Pancreas (tissue), 10 donors: Measurements from ENCODE around the gene ENDOV. TPM values are rescaled to one million over a fixed set of nuclear protein-coding genes. Genes with fewer than 3 reads are reported as not detected.

Source experiments
- ATAC-seq, 4 donors: fragments of 200-7000 bp; cut with Tn5 transposase; one replicate each; pipeline versions ENCODE4 v1.8.0 to v1.9.1; 2020; ENCODE audit warnings: mild to moderate bottlenecking in 4 of 4, moderate library complexity in 4 of 4
- DNase-seq, 6 donors: peaks; one replicate each; pipeline ENCODE4 v3.0.0-alpha.2; 2020
- FAIRE-seq: peaks from 2 replicates; lab custom pipeline; 2012; peaks lifted over from hg19 to GRCh38; lab: Jason Lieb, UNC
- H3K27ac ChIP-seq, 4 donors: fragments of 200-600 bp; sonication (generic); 1 replicate in 3 of 4; 2 replicates in 1 of 4; pipeline versions ENCODE4 v1.5.0 to v1.8.0; 2020
- H3K27me3 ChIP-seq, 4 donors: fragments of 200-600 bp; one replicate each; pipeline ENCODE4 v1.8.0; 2021
- H3K36me3 ChIP-seq, 3 donors: fragments of 200-600 bp; sonication (generic) in 1 of 3; one replicate each; pipeline versions ENCODE4 v1.5.0 to v1.8.0; 2020 to 2021
- H3K4me1 ChIP-seq, 3 donors: fragments of 200-600 bp; one replicate each; pipeline ENCODE4 v1.8.0; 2021
- H3K4me3 ChIP-seq, 4 donors: fragments of 200-600 bp; sonication (generic) in 2 of 4; one replicate each; pipeline versions ENCODE4 v1.5.0 to v1.8.0; 2020 to 2021
- H3K9me3 ChIP-seq, 4 donors: fragments of 200-600 bp; one replicate each; pipeline ENCODE4 v1.8.0; 2021
- WGBS, 2 donors: extraction: QIAGEN DNeasy Blood & Tissue Kit; methylation state at CpG; one replicate each; pipeline ENCODE4 v1.1.7; 2013; 5-methylcytosine and 5-hydroxymethylcytosine counted together
- intact Hi-C, 3 donors: fragments of 100-400 bp; cut with DNase I; formaldehyde crosslinking; loops; one replicate each; pipeline versions ENCODE4 v1.11.1 to v1.14.2; 2022
- polyA plus RNA-seq, 2 donors: library from polyadenylated mRNA; stranded (reverse); fragments of 200-250 nt; gene quantifications; one replicate each; pipeline ENCODE4 v1.2.3, GENCODE V29; 2013
- total RNA-seq, 6 donors: library from RNA; stranded (reverse); fragmentation: NEBNext Ultra II Directional in 4 of 6; extraction: Animal tissue kit (Norgen Biotek cat#: 25700) in 4 of 6; gene quantifications; one replicate each; pipeline versions ENCODE4 v1.2.1 to v1.2.4, GENCODE V29; 2021 to 2023
- TF ChIP-seq, protein P1 (sequence below), 4 donors: fragments of 200-600 bp; sonication (generic) in 3 of 4; IDR thresholded peaks; one replicate each; pipeline versions ENCODE4 v1.5.0 to v1.8.0; 2021; ENCODE audit warnings: antibody characterized with exemption in 4 of 4
- donor health status: healthy with polysubstance abuse.
- donor health status: DM: no; HTN: no; CAD: no; lungs with moderate emphysema.
- donor health status: DM: no; HTN: no; CAD: no.
- donor health status: control.
- donor health status: control.
- donor health status: Bipolar disorder and iron deficiency.
- donor health status: DM: yes; HTN: yes; CAD: no.
- donor health status: DM: no; HTN: no; CAD: no.
- donor health status: DM: no; HTN: no; CAD: no.
- donor health status: DM: yes; HTN: yes; CAD: no.

ENDOV gene
- total and polyA plus RNA-seq, 8 donors, result 8.7 to 20.4 (median 12.9) TPM

DNA sequence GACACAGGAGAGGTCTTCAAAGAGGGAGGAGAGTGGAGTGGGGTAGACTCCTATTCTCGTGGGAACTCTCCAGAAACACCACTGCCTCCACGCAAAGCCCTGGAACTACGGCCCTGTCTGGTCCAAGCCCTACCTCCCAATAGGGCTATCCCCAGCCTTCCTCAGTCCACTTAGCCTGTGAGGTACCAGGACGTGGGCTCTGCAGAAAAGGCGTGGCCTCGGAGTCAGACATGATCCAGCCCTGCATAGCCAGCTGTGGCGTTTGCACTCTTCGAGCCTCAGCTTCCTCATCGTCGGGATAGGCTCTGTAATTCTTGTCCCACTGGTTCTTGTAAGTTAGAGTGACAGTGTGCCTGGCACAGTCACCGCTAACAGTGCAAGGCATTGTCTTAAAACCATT, 13.8 kb downstream of the ENDOV start:
- H3K4me3 ChIP-seq, result no peak overlapping the region
- H3K4me1 ChIP-seq, result peaks cover 0 to 3% (median 0%) of the 10 kb centered on the region in 3 donors
- intact Hi-C loops, result loop anchor here in 2 of 3 donors (2.0 to 10.0 kb wide), 4 partner anchors 149 to 676 kb away; no protein-coding TSS in a partner anchor
- no peak for FAIRE-seq
- no peak for DNase-seq
- no peaks in the 10 kb centered on the region for H3K9me3 ChIP-seq
- ATAC-seq, result no peak
- no peaks in the 10 kb centered on the region for H3K27me3 ChIP-seq
- no peaks in the 10 kb centered on the region for H3K36me3 ChIP-seq
- WGBS, 2 donors, result 89 to 90% methylated on average over 11 of the region's 11 CpGs
- TF ChIP-seq, protein P1, sequence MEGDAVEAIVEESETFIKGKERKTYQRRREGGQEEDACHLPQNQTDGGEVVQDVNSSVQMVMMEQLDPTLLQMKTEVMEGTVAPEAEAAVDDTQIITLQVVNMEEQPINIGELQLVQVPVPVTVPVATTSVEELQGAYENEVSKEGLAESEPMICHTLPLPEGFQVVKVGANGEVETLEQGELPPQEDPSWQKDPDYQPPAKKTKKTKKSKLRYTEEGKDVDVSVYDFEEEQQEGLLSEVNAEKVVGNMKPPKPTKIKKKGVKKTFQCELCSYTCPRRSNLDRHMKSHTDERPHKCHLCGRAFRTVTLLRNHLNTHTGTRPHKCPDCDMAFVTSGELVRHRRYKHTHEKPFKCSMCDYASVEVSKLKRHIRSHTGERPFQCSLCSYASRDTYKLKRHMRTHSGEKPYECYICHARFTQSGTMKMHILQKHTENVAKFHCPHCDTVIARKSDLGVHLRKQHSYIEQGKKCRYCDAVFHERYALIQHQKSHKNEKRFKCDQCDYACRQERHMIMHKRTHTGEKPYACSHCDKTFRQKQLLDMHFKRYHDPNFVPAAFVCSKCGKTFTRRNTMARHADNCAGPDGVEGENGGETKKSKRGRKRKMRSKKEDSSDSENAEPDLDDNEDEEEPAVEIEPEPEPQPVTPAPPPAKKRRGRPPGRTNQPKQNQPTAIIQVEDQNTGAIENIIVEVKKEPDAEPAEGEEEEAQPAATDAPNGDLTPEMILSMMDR (IDR thresholded peaks at IDR 0.05), result no peak
- no peak overlapping the region for H3K27ac ChIP-seq

DNA sequence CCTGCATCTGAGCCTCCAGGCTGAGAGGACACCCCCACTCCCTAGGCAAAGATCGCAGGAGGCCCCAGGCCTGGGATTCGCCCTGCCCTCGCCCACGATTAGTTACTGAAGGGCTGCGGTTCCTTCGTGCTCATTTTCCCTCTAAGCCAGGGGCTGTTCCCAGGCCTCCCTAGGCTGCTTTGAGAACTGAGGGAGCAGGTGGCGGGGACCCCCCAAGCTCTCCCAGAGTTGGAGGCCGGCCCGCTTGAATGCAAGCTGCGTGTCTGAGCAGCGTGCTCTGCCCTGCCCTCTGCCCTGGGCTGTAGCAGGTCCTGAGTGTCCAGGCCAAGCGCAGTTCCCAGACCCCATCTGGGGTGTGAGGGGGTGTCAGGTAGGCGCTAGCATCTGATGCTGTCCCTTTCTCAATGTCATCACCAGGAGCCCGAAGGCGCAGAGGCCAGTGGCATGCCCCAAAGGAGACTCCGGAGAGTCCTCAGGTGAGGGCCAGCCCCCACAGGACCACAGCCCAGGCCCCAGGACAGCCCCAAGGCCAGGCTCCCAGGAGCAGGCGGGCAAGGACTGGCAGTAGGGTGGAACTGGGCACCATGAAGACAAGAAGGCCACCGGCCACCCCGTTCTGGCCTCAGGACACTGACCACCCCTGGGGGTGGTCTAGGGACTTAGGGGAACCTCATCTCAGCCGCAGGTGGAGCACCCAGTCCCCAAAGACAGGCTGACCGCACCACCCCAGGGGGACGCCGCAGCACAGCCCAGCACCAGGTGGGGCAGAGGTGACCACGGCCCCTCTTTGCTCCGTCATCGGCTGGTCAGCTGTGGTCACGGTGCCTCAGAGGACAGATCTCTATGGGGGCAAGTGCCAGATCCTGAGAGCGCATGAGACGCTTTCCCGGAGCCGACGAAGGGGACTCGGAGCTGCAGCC, 14.6 kb downstream of the ENDOV start:
- Histone ChIP-seq H3K4me1 (peaks cover 0 to 3% (median 0%) of the 10 kb centered on the region in 3 donors), H3K4me3 (no peak overlapping the region), H3K27ac (no peak overlapping the region), H3K9me3 (no peaks in the 10 kb centered on the region), H3K36me3 (no peaks in the 10 kb centered on the region), H3K27me3 (no peaks in the 10 kb centered on the region)
- WGBS, 2 donors, result 94 to 97% methylated on average over 33 of the region's 33 CpGs
- intact Hi-C loops, result loop anchor here in 2 of 3 donors (2.0 to 10.0 kb wide), 4 partner anchors 148 to 675 kb away; no protein-coding TSS in a partner anchor
- TF ChIP-seq, protein P1 (IDR thresholded peaks at IDR 0.05), result no peak
- DNase-seq (peak in 2 of 6 donors; percentile 51 to 56), FAIRE-seq (no peak), ATAC-seq (no peak)

DNA sequence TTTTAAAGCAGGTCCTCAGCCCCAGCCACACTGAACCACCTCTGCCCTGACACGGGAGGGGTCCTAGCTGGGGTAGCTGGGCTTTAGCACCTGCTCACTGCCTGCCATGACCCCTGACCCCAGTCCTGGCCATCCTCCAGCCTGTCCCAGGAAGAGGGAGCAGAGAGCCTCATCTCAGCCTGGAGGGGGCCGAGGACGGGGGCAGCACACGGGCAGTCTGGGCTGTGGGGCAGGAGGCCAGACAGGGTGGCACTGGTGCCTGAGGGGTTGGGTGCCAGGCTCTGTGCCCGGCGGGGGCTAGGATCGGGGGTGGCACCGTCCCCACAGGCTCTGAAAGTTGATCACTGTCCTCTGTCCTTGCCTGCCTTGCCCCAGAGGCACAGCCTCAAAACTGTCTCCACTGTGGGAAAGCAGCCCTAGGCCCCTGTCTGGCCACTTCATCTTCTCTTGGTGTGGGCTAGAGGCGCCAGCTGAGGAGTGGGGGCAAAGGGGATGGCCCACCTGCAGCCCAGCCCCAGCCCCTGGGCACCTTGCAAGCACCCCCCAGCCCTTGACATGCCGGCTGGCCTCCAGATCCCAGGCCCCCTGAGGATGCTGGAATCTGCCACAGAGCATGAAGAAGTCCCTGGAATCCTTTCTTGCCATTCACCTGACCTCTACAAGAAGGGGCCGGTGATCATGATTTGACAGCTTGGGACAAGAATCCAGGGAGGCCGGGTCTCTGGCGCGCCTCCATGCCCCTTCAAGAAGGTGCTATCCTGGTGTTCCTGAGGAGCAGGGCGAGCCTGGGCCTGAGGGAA, 15.7 kb downstream of the ENDOV start:
- peak in 2 of 6 donors; percentile 39 to 58 for DNase-seq
- H3K27me3 ChIP-seq, result no peaks in the 10 kb centered on the region

DNA sequence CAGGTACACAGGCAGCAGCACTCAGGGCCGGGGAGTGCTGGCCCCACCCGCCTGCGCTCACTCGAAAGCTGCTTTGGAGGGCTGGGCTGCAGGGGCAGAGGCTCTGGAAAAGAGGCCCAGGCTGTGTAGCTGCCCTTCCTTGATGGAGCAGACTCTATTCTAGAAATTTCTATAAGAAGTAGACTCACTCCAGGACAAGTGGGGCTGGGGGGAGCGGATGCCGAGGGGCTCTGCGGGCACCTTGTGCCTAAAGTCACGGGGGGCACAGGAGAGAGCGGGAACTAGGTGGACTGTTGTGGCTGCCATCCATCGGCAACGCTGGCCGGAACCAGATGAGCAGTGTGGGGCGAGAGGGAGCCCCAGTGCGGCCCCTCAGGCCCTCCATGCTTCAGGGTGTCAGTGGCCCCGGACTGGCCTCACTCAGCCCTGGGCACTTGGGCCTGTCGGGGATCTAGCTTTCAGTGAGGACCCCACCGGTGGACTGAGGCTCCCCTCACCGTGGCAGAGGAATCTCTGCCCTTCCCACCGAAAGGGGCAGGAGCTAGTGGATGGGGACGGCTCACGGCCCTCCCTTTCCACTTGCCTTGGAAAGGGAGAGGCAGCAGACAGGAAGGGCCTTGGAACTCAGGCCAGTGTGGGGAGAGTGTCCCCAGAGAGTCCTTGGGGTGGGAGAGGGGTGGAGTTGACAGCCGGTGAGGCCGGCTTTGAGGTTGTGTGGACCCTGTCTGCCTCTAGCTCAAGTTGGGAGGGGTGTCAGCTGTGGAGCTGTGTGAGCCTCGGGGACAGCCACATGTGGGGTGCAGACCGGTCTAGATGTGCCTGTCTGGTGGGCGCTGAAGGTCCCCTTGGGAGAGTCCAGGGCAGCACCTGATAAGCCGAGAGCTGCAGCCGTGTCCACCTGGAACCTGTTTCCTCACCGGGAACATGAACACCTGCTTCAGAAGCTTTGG, 16.6 kb downstream of the ENDOV start:
- H3K4me3 ChIP-seq, result no peak overlapping the region
- ATAC-seq, result no peak
- H3K27ac ChIP-seq, result no peak overlapping the region
- H3K9me3 ChIP-seq, result no peaks in the 10 kb centered on the region
- TF ChIP-seq, protein P1 (IDR thresholded peaks at IDR 0.05), result no peak
- no peak for FAIRE-seq
- DNase-seq, result peak in 2 of 6 donors; percentile 52 to 56
- peaks cover 0 to 3% (median 0%) of the 10 kb centered on the region in 3 donors for H3K4me1 ChIP-seq
- intact Hi-C loops, result no loop called here
- no peaks in the 10 kb centered on the region for H3K36me3 ChIP-seq
- WGBS, 2 donors, result 78 to 82% methylated on average over 29 of the region's 29 CpGs
- H3K27me3 ChIP-seq, result no peaks in the 10 kb centered on the region

More for the DNA sequence above, 15.7 kb downstream of the ENDOV start:
- WGBS, 2 donors, result 87 to 91% methylated on average over 15 of the region's 15 CpGs
- TF ChIP-seq, protein P1 (IDR thresholded peaks at IDR 0.05), result no peak
- Histone ChIP-seq H3K9me3 (no peaks in the 10 kb centered on the region), H3K27ac (no peak overlapping the region), H3K4me1 (peaks cover 0 to 3% (median 0%) of the 10 kb centered on the region in 3 donors), H3K4me3 (no peak overlapping the region), H3K36me3 (no peaks in the 10 kb centered on the region)
- intact Hi-C loops, result no loop called here
- no peak for ATAC-seq
- FAIRE-seq, result no peak
